D341Med (cell line): Measurements from ENCODE around the gene VWA8.
"Not testable (repeated sequence)": the region's sequence is repeated elsewhere in the genome, so short reads cannot be mapped to it uniquely, and the experiment has no call there.

Experiments
- DNase-seq: peaks from one replicate; pipeline ENCODE4 v3.0.0; 2012; ENCODE audit warnings: low spot score

The VWA8 gene

GRCh38 chr13:41647699-41648313 is 313.1 kb downstream of the VWA8 start:
- DNase-seq: not testable (repeated sequence)

DNA sequence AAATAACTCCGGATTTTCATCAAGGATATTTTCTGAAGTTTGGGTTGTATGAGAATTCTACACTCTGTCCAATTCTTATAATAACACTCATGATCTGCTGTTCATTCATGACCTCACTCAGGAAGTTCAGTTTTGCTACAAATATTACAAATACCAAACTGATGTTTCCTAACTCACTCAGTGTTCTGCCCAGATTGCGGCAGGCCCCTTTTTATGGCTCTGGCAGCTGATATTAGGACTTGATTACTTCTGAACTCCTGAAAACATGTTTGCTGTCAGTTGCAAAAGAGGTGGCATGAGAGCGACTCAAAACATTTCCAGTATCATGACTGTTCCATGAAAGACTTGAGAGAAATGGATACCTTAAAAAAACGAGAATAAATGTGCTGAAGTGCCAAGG is 315.6 kb downstream of the VWA8 start:
- no peak for DNase-seq

DNA sequence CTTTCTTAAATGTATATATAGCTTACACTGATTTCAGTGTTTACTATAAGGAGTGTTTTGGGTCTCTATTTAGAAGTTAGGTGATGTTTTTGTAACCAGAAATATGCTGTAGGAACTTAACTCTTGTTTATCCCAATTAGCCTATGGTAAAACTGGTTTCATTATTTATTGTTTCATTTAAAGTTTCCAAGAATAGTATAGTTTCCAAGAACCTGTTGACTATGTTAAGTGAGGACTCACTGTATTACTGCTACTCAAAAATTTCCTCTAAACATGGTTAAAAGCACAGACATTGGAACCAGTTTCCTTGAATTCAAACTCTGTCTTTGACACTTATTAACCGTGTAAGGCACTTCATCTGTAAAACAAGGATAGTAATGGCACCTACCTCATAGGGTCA is 316.2 kb downstream of the VWA8 start:
- DNase-seq: no peak

GRCh38 chr13:41643507-41643906 is 317.4 kb downstream of the VWA8 start:
- DNase-seq: no peak

GRCh38 chr13:41641961-41642360 is 318.9 kb downstream of the VWA8 start:
- DNase-seq: no peak

DNA sequence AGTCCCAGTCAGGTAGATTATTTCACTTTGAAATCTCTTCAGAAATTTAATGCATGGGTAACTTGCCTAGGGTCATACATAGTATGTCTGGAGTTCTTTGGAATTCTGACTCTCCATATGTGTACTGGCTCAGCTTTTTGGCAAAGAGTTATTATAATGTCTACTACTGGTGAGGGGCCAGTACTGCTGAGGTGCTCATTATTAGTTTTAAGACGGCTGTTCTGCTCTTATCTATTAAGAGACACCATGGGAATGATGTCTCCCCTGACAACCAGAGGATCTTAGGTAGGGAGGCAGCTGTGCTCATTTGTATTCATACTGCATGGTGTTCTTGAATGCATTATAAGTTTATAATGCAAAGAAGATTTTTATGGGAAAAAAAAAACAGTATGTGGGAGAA is 319.5 kb downstream of the VWA8 start:
- DNase-seq: no peak

DNA sequence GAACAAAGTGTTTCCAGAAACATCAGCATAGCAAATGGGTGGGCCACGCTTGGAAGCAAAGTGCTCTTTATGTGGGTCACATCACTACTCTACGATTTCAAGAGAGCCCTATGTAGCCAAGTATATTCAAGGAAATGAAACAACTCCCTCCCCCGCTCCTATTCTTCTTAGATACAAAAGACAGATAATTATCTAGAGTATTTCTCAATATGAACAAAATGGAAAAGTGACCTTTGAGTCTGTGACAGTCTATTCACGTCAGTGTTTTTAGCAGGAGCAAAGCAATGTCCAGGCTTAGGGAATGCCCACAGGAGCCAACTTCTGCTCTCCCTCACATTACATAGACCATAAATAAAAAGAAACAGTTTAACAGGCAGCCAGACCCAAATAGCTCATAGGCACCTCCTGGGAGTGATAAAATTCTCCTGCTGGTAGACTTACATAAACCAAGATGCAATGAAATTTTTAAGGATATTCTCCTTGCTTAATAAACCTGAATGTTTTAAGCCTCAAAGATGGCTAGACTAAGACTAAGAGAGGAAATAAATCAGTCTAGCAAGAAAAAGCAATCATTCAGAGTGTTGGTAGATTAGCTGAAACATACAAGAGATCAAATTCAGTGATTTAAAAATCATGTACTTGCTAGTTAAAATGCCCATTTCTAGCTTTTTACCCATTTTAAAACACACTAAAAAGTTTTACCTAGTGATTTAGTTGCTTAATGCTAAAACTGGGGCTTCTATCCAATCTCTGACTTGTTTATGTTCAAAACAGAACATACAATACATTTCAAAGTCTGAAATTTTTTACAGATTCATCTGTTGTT is 320.7 kb downstream of the VWA8 start:
- no peak for DNase-seq

- no peak for DNase-seq
Observed at GRCh38 chr13:41639237-41639904, 321.5 kb downstream of the VWA8 start.

DNA sequence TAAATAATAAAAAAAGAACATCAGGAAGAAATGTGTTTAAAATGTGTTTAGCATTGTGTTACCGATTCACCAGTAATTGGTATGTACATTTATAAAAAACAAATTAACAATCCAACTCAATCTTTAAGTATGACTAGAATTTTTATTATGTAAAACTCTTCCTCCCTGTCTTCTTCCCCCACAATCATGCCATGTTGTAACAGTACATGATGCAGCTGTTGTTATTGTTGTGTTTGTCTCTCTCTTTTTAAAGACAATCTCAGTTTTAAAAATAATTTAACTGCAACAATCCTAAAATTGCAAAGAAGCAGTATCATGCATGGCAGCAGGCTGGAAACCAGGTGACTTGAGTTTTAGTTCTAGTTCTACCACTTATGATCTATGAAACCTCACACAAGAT is 323.3 kb downstream of the VWA8 start:
- no peak for DNase-seq

DNA sequence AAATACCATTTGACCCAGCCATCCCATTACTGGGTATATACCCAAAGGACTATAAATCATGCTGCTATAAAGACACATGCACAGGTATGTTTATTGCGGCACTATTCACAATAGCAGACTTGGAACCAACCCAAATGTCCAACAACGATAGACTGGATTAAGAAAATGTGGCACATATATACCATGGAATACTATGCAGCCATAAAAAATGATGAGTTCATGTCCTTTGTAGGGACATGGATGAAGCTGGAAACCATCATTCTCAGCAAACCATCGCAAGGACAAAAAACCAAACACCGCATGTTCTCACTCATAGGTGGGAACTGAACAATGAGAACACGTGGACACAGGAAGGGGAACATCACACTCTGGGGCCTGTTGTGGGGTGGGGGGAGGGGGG is 323.9 kb downstream of the VWA8 start:
- not testable (repeated sequence) for DNase-seq

DNA sequence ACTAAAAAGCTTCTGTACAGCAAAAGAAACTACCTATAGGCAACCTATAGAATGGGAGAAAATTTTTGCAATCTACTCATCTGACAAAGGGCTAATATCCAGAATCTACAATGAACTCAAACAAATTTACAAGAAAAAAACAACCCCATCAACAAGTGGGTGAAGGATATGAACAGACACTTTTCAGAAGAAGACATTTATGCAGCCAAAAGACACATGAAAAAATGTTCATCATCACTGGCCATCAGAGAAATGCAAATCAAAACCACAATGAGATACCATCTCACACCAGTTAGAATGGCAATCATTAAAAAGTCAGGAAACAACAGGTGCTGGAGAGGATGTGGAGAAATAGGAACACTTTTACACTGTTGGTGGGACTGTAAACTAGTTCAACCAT is 324.3 kb downstream of the VWA8 start:
- not testable (repeated sequence) for DNase-seq

GRCh38 chr13:41634407-41634806 is 326.5 kb downstream of the VWA8 start:
- no peak for DNase-seq

- DNase-seq: no peak
Observed at GRCh38 chr13:41633776-41634175, 327.1 kb downstream of the VWA8 start.

DNA sequence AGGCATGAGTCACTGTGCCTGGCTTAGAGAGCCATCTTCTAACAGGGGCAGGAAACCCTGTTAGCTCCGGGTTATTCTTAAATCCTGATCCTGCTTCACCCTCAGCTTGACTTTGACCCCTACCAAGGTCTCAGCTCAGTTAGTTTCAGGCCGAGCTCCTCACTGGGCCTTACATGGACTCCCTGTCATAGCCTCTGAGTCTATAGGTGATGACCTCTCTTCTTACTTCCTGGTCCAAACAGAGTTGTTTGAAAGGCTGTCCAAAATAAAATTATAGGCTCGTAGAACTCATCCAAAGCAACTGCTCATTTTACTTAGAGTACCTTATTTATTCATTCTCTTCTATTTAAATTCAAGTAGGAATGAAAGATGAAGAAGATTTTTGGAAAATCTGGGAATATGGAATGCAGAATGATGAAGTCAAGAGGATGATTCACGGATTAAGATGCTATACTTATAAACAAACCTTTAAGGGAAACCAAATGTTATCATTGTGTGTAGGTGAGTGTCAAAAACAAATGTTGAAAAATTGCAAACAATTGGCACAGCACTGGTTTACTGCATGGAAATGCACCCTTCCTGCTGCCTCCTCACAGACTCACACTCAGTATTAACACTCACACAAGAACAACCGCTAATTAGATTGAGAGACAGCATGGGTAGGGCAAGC is 329.5 kb downstream of the VWA8 start:
- DNase-seq: no peak

DNA sequence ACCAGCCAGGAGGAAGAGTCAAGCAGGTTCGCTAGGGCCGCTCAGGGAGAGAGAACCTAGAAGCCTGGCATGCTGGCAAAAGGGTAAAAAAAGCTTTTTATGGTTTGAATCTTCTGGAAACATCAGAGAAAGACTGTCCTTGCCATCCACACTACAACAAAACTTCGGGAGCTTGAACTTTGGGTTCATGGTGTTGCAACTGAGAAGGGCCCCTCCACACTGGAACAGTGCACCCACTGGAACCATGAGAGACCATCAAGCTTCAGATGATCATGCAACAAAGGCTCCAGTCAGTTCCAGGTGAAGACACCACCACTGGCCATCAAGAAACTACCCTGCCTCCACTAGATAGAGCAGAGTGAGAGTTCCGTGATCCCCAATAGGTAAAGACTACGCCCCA is 333.5 kb downstream of the VWA8 start:
- DNase-seq: no peak

GRCh38 chr13:41624041-41624440 is 336.9 kb downstream of the VWA8 start:
- DNase-seq: no peak

DNA sequence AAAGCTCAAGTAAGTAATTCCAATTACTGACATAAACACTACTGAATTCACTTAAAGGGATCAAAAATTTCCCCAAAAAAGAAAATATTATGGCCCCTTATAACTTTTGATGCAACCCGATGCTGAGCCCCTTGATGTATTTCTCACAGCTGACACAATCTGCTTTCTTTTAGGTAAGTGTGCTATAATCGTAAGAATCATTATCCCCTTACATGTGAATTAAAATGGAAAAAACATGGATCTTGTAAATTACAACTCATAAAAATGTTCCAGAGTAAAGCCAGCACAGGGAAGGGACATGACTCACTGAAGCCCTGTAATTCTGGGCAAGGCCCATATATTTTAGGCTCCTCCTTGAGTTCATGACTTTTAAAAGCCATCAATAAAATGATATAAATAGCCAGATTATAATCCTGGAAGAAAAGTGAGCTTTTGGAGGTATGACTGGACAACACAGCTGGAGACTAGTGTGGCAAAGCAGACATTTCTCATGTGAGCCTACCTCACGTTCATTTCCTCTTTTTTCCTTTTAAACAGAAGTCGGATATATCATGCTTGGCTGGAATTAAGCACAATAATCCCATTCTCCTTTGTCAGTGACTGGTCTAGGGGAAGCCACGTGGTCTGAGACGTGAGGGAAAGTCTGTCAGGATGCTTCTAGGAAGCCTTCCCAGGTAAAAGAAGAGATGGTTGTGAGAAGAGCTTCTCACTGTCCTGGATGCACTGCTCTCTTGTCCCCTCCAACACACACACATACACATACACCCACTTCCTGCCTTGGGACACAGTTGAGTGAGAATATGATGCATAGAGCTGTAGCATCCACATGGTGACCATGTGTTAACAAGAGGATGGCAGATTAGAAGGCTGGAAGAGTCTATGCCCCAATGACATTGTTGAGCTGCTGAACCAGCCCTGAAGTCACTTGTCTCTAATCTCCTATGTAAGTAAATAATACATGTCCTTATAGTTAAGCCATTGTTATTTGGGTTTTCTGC is 338.2 kb downstream of the VWA8 start:
- no peak for DNase-seq

- no peak for DNase-seq
Observed at GRCh38 chr13:41621716-41622431, 339.0 kb downstream of the VWA8 start.

- not testable (repeated sequence) for DNase-seq
Observed at GRCh38 chr13:41617633-41618032, 343.3 kb downstream of the VWA8 start.

DNA sequence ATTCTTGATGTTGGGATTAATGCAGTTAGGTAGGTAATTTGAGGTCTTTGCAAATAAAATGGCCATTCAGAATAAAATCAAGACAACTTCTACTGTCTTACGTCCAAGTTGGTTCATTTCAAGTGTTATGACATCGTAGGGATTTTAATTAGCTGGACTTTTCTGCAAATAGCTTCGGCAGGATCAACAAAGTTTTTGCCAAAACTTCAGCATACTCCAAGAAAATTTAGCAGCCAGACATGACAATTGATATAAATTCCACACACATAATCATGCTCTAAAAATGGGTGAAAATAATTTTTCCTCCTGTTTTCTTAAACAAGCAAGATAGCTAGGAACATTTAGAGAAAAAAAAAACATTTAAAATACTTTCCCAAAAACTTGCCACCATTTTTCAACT is 344.8 kb downstream of the VWA8 start:
- no peak for DNase-seq

DNA sequence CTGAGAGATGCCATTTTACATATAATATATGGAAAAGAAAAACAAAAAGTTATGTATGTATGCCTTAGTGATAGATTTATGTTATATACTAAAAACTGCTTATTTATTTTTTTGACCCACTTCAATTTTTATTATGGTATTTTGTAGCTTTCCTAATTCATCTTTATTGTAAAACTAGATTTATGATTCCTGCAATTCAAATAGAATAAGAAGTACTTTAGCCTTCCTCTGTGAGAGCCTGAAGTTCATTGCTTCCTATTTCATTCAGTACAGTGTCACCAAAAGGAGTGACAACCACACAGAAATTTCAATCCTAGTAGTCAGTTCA is 345.4 kb downstream of the VWA8 start:
- no peak for DNase-seq
